CD14-positive monocyte (primary cell): ENCODE results near the gene SSU72. TPM values are rescaled to one million over a fixed set of nuclear protein-coding genes. Genes with fewer than 3 reads are reported as not detected.
A peak's percentile ranks its signal among the peaks of the same experiment; 100 is the strongest.

Experiments used
- DNase-seq, 3 donors: peaks; one replicate each; pipeline ENCODE4 v3.0.0-alpha.2; 2011 to 2022
- H2AFZ ChIP-seq: 2 replicates; pipeline ENCODE4 v1.6.0; 2012; ENCODE audit warnings: mild to moderate bottlenecking, low read depth, low read length, inconsistent platforms; ENCODE audit not compliant: insufficient read depth, poor library complexity, severe bottlenecking
- H3K27ac ChIP-seq, 2 donors: 1 replicate in 1 of 2; 2 replicates in 1 of 2; pipeline ENCODE4 v1.5.1; 2012 to 2013; ENCODE audit warnings: low read length in 2 of 2, control low read depth in 1 of 2, inconsistent platforms in 1 of 2, low read depth in 1 of 2, mild to moderate bottlenecking in 1 of 2
- H3K27me3 ChIP-seq, 2 donors: one replicate each; pipeline versions ENCODE4 v1.6.0 to v1.6.1; 2011 to 2013; ENCODE audit warnings: low read length in 2 of 2; ENCODE audit not compliant: control insufficient read depth in 2 of 2, insufficient read depth in 2 of 2
- H3K36me3 ChIP-seq, 2 donors: replicated peaks in 1 of 2; 1 replicate in 1 of 2; 2 replicates in 1 of 2; pipeline versions ENCODE4 v1.5.1 to v1.6.1; 2012 to 2013; ENCODE audit warnings: low read length in 2 of 2, control low read depth in 1 of 2, inconsistent platforms in 1 of 2, mild to moderate bottlenecking in 1 of 2; ENCODE audit not compliant: insufficient read depth in 2 of 2, control insufficient read depth in 1 of 2
- H3K4me1 ChIP-seq, 2 donors: 1 replicate in 1 of 2; 2 replicates in 1 of 2; pipeline versions ENCODE4 v1.5.1 to v1.6.1; 2012 to 2013; ENCODE audit warnings: low read length in 2 of 2, control low read depth in 1 of 2, inconsistent platforms in 1 of 2, mild to moderate bottlenecking in 1 of 2, moderate library complexity in 1 of 2; ENCODE audit not compliant: insufficient read depth in 2 of 2, control insufficient read depth in 1 of 2
- H3K4me2 ChIP-seq: replicated peaks from 2 replicates; pipeline ENCODE3; 2012; ENCODE audit warnings: low read length, moderate library complexity, mild to moderate bottlenecking; ENCODE audit not compliant: poor library complexity, severe bottlenecking; ENCODE audit errors: extremely low read depth
- H3K4me3 ChIP-seq, 3 experiments: fragments of 200-600 bp in 1 of 3; sonication (generic) in 1 of 3; replicated peaks in 1 of 3; 1 replicate in 2 of 3; 2 replicates in 1 of 3; pipeline ENCODE4 v1.5.1; 2011 to 2013; ENCODE audit warnings: low read length in 3 of 3, mild to moderate bottlenecking in 3 of 3, control low read depth in 2 of 3, low read depth in 2 of 3, inconsistent platforms in 1 of 3, moderate library complexity in 1 of 3
- H3K79me2 ChIP-seq: 2 replicates; pipeline ENCODE4 v1.6.0; 2012; ENCODE audit warnings: mild to moderate bottlenecking, control low read depth, inconsistent platforms, low read length, moderate library complexity; ENCODE audit not compliant: insufficient read depth
- H3K9ac ChIP-seq: 2 replicates; pipeline ENCODE4 v1.6.0; 2017; ENCODE audit warnings: low read length, mild to moderate bottlenecking; ENCODE audit not compliant: insufficient read depth, poor library complexity, severe bottlenecking
- H3K9me3 ChIP-seq, 2 donors: replicated peaks in 1 of 2; 1 replicate in 1 of 2; 2 replicates in 1 of 2; pipeline versions ENCODE4 v1.5.1 to v1.6.1; 2012 to 2013; ENCODE audit warnings: low read length in 2 of 2, control low read depth in 1 of 2; ENCODE audit not compliant: control insufficient read depth in 1 of 2, insufficient read depth in 1 of 2
- H4K20me1 ChIP-seq: 2 replicates; pipeline ENCODE4 v1.6.0; 2012; ENCODE audit warnings: mild to moderate bottlenecking, low read length, control low read depth, moderate library complexity; ENCODE audit not compliant: insufficient read depth
- H3K27ac Mint-ChIP-seq, 7 donors: one replicate each; pipeline ENCODE4 v1.8.0; 2020; ENCODE audit warnings: mild to moderate bottlenecking in 7 of 7, mixed read lengths in 7 of 7, moderate library complexity in 6 of 7, inconsistent platforms in 2 of 7
- H3K27me3 Mint-ChIP-seq, 3 donors: one replicate each; pipeline ENCODE4 v1.8.0; 2021 to 2022; ENCODE audit warnings: low read depth in 3 of 3, mild to moderate bottlenecking in 3 of 3, mixed read lengths in 3 of 3, moderate library complexity in 3 of 3, inconsistent platforms in 1 of 3
- H3K36me3 Mint-ChIP-seq, 2 donors: one replicate each; pipeline ENCODE4 v1.8.0; 2020; ENCODE audit warnings: mixed read lengths in 2 of 2, inconsistent platforms in 1 of 2, mild to moderate bottlenecking in 1 of 2
- H3K4me1 Mint-ChIP-seq: one replicate; pipeline ENCODE4 v1.8.0; 2020; ENCODE audit warnings: mild to moderate bottlenecking, mixed read lengths
- H3K4me3 Mint-ChIP-seq, 2 donors: one replicate each; pipeline ENCODE4 v1.8.0; 2020; ENCODE audit warnings: mild to moderate bottlenecking in 2 of 2, mixed read lengths in 2 of 2, moderate library complexity in 1 of 2
- H3K9me3 Mint-ChIP-seq, 7 donors: one replicate each; pipeline ENCODE4 v1.8.0; 2020 to 2022; ENCODE audit warnings: mixed read lengths in 7 of 7, mild to moderate bottlenecking in 6 of 7, moderate library complexity in 6 of 7, inconsistent platforms in 2 of 7
- CTCF ChIP-seq: fragments of 200-600 bp; IDR thresholded peaks from one replicate; pipeline ENCODE4 v1.8.0; 2022; ENCODE audit warnings: antibody characterized with exemption, mild to moderate bottlenecking
- WGBS: methylation state at CpG from one replicate; pipeline ENCODE4 v1.1.5; 2013; ENCODE audit warnings: missing lambda C conversion rate; ENCODE audit not compliant: insufficient coverage; 5-methylcytosine and 5-hydroxymethylcytosine counted together
- intact Hi-C, 2 donors: fragments of 100-400 bp; cut with micrococcal nuclease; formaldehyde crosslinking; loops; one replicate each; pipeline versions ENCODE4 v1.15.0 to v1.15.1; 2023
- polyA plus RNA-seq, 3 donors: library from polyadenylated mRNA; depleted of rRNA in 1 of 3; unstranded in 2 of 3; stranded (reverse) in 1 of 3; fragments of 300-500 nt in 2 of 3; fragments of >200 nt in 1 of 3; fragmentation: Illumina TruSeq in 2 of 3; gene quantifications; 1 replicate in 2 of 3; 2 replicates in 1 of 3; pipeline ENCODE4 v1.2.3, GENCODE V29; 2012 to 2021

SSU72 gene
- polyA plus RNA-seq, 3 donors = 88.1 to 168 (median 138) TPM

- DNase-seq = no peak
- no peak overlapping the region for H3K4me2 ChIP-seq
- no peak overlapping the region for H3K4me3 ChIP-seq
- no peaks in the 10 kb centered on the region for H4K20me1 ChIP-seq
- Mint-ChIP-seq H3K27me3 (no peaks in the 10 kb centered on the region), H3K4me1 (peaks cover 4% of the 10 kb centered on the region), H3K27ac (peak overlapping the region in 2 of 7 donors; percentile 3 to 35), H3K9me3 (peaks cover 17 to 26% (median 21%) of the 10 kb centered on the region in 7 donors), H3K36me3 (peaks cover 27 to 66% of the 10 kb centered on the region in 2 donors), H3K4me3 (no peak overlapping the region)
- no peak overlapping the region for H3K27ac ChIP-seq
- no peak overlapping the region for H3K9ac ChIP-seq
- H3K36me3 ChIP-seq = peaks cover 27 to 35% of the 10 kb centered on the region in 2 donors
- WGBS = 100% methylated on average over 6 of the region's 8 CpGs
- no peak overlapping the region for H2AFZ ChIP-seq
- H3K9me3 ChIP-seq = peaks cover 6 to 28% of the 10 kb centered on the region in 2 donors
- intact Hi-C loops = no loop called here
- H3K79me2 ChIP-seq = no peaks in the 10 kb centered on the region
- H3K27me3 ChIP-seq = no peaks in the 10 kb centered on the region
- peaks cover 0 to 3% of the 10 kb centered on the region in 2 donors for H3K4me1 ChIP-seq
- TF ChIP-seq CTCF = no peak
These were observed 44.7 kb downstream of the SSU72 start for GRCh38 chr1:1529936-1530335.

- no peaks in the 10 kb centered on the region for H3K27me3 Mint-ChIP-seq
- 97% methylated on average over 12 of the region's 18 CpGs for WGBS
These were observed 45.3 kb downstream of the SSU72 start for GRCh38 chr1:1529321-1529720.

More at GRCh38 chr1:1529321-1529720, 45.3 kb downstream of the SSU72 start:
- Mint-ChIP-seq H3K36me3 (peaks cover 29 to 68% of the 10 kb centered on the region in 2 donors), H3K4me1 (peaks cover 4% of the 10 kb centered on the region), H3K4me3 (no peak overlapping the region), H3K9me3 (peaks cover 17 to 26% (median 21%) of the 10 kb centered on the region in 7 donors), H3K27ac (no peak overlapping the region)
- H3K4me2 ChIP-seq = no peak overlapping the region
- peaks cover 6 to 28% of the 10 kb centered on the region in 2 donors for H3K9me3 ChIP-seq
- H3K36me3 ChIP-seq = peaks cover 27 to 35% of the 10 kb centered on the region in 2 donors
- intact Hi-C loops = no loop called here
- H3K4me3 ChIP-seq = no peak overlapping the region
- H3K79me2 ChIP-seq = no peaks in the 10 kb centered on the region
- no peak for TF ChIP-seq CTCF
- H3K27me3 ChIP-seq = no peaks in the 10 kb centered on the region
- no peaks in the 10 kb centered on the region for H4K20me1 ChIP-seq
- no peak overlapping the region for H3K9ac ChIP-seq
- peaks cover 0 to 3% of the 10 kb centered on the region in 2 donors for H3K4me1 ChIP-seq
- H3K27ac ChIP-seq = no peak overlapping the region
- no peak for DNase-seq
- H2AFZ ChIP-seq = no peak overlapping the region
